Neuronal stem cell (in vitro differentiated cells): ENCODE measurements around the gene CSNK1D.
"Not testable (repeated sequence)": the region's sequence is repeated elsewhere in the genome, so short reads cannot be mapped to it uniquely, and the experiment has no call there.

ENCODE experiments used
- DNase-seq: peaks from one replicate; pipeline ENCODE4 v3.0.0-alpha.2; 2013; ENCODE audit warnings: low spot score
- H2AFZ ChIP-seq: one replicate; pipeline ENCODE4 v1.6.1; 2013; ENCODE audit warnings: mild to moderate bottlenecking, low read length, inconsistent platforms
- H2AK5ac ChIP-seq: 2 replicates; pipeline ENCODE4 v1.6.1; 2013; ENCODE audit warnings: low read depth, mild to moderate bottlenecking, inconsistent platforms, low read length, moderate library complexity, mixed read lengths
- H2BK120ac ChIP-seq: 2 replicates; pipeline ENCODE4 v1.6.1; 2013; ENCODE audit warnings: low read depth, mild to moderate bottlenecking, inconsistent platforms, low read length, moderate library complexity, mixed read lengths
- H2BK12ac ChIP-seq: one replicate; pipeline ENCODE4 v1.6.1; 2013; ENCODE audit warnings: low read length, inconsistent platforms
- H2BK15ac ChIP-seq: 2 replicates; pipeline ENCODE4 v1.6.1; 2013; ENCODE audit warnings: mild to moderate bottlenecking, low read length, inconsistent platforms, mixed read lengths
- H2BK5ac ChIP-seq: one replicate; pipeline ENCODE4 v1.6.1; 2013; ENCODE audit warnings: inconsistent platforms, mild to moderate bottlenecking, low read length, moderate library complexity
- H3K14ac ChIP-seq: one replicate; pipeline ENCODE4 v1.6.1; 2013; ENCODE audit warnings: low read length, inconsistent platforms
- H3K18ac ChIP-seq: 2 replicates; pipeline ENCODE4 v1.6.1; 2013; ENCODE audit warnings: low read length, inconsistent platforms
- H3K23ac ChIP-seq: 2 replicates; pipeline ENCODE4 v1.6.1; 2013; ENCODE audit warnings: low read depth, mild to moderate bottlenecking, mixed read lengths, low read length, inconsistent platforms; ENCODE audit not compliant: poor library complexity
- H3K27ac ChIP-seq: replicated peaks from 3 replicates; pipeline ENCODE4 v1.5.1; 2013; ENCODE audit warnings: low read length, inconsistent platforms
- H3K27me3 ChIP-seq, 3 experiments: 2 replicates each; pipeline ENCODE4 v1.6.1; 2013; ENCODE audit warnings: low read length in 3 of 3, mild to moderate bottlenecking in 2 of 3, inconsistent platforms in 1 of 3, low read depth in 1 of 3, mixed read lengths in 1 of 3, moderate library complexity in 1 of 3; ENCODE audit not compliant: control insufficient read depth in 3 of 3, insufficient read depth in 3 of 3
- H3K36me3 ChIP-seq, 2 donors: replicated peaks in 1 of 2; 2 replicates each; pipeline ENCODE4 v1.6.1; 2013; ENCODE audit warnings: low read length in 2 of 2; ENCODE audit not compliant: control insufficient read depth in 2 of 2, insufficient read depth in 2 of 2
- H3K4ac ChIP-seq: 2 replicates; pipeline ENCODE4 v1.6.1; 2013; ENCODE audit warnings: inconsistent platforms, mild to moderate bottlenecking, low read length, moderate library complexity
- H3K4me1 ChIP-seq, 2 donors: 1 replicate in 1 of 2; 2 replicates in 1 of 2; pipeline ENCODE4 v1.6.1; 2013; ENCODE audit warnings: low read length in 2 of 2, low read depth in 1 of 2; ENCODE audit not compliant: control insufficient read depth in 2 of 2, insufficient read depth in 1 of 2
- H3K4me2 ChIP-seq: one replicate; pipeline ENCODE4 v1.6.1; 2013; ENCODE audit warnings: mild to moderate bottlenecking, low read length, inconsistent platforms; ENCODE audit not compliant: insufficient read depth, poor library complexity, severe bottlenecking
- H3K4me3 ChIP-seq, 2 donors: 2 replicates each; pipeline ENCODE4 v1.5.1; 2013; ENCODE audit warnings: low read length in 2 of 2, mild to moderate bottlenecking in 2 of 2, inconsistent platforms in 1 of 2, moderate library complexity in 1 of 2
- H3K79me1 ChIP-seq: one replicate; pipeline ENCODE4 v1.6.1; 2013; ENCODE audit warnings: low read depth, mild to moderate bottlenecking, inconsistent platforms, low read length, moderate library complexity
- H3K9ac ChIP-seq: one replicate; pipeline ENCODE4 v1.6.1; 2013; ENCODE audit warnings: mild to moderate bottlenecking, low read depth, low read length, inconsistent platforms; ENCODE audit not compliant: poor library complexity
- H3K9me3 ChIP-seq, 2 donors: replicated peaks in 1 of 2; 2 replicates each; pipeline versions ENCODE3 to v1.6.1; 2013; ENCODE audit warnings: low read length in 2 of 2, mild to moderate bottlenecking in 2 of 2, inconsistent platforms in 1 of 2, low read depth in 1 of 2, mixed read lengths in 1 of 2, moderate library complexity in 1 of 2; ENCODE audit not compliant: control insufficient read depth in 2 of 2, insufficient read depth in 1 of 2
- H4K8ac ChIP-seq: one replicate; pipeline ENCODE4 v1.6.1; 2013; ENCODE audit warnings: low read depth, mild to moderate bottlenecking, inconsistent platforms, low read length, moderate library complexity
- H4K91ac ChIP-seq: one replicate; pipeline ENCODE4 v1.6.1; 2013; ENCODE audit warnings: low read length, low read depth, mild to moderate bottlenecking, inconsistent platforms; ENCODE audit not compliant: poor library complexity
- WGBS, 2 donors: extraction: QIAGEN DNeasy Blood & Tissue Kit; methylation state at CpG; one replicate each; pipeline ENCODE4 v1.1.7; 2013; ENCODE audit warnings: missing lambda C conversion rate in 2 of 2, mixed read lengths in 1 of 2; ENCODE audit not compliant: insufficient read length in 2 of 2, insufficient replicate concordance in 1 of 2; ENCODE audit errors: extremely low coverage in 2 of 2; 5-methylcytosine and 5-hydroxymethylcytosine counted together

Gene CSNK1D

GRCh38 chr17:82212331-82213250 is 60.9 kb downstream of the CSNK1D start, which contains the start of gene CCDC57:
Gene CCDC57 (minus strand): TSS chr17:82212842. CDS start chr17:82201944, 10,898 bp downstream.
- Histone ChIP-seq H3K9me3 (no peaks in the 10 kb centered on the region), H2BK5ac (peak within 1 kb of the TSS; percentile 39), H3K23ac (peak within 1 kb of the TSS; percentile 91), H3K79me1 (no peaks in the 10 kb centered on the region), H3K4ac (no peak within 1 kb of the TSS), H4K91ac (no peak within 1 kb of the TSS), H3K27me3 (no peaks in the 10 kb centered on the region), H3K27ac (no peak within 1 kb of the TSS), H3K18ac (peak within 1 kb of the TSS; percentile 99), H2AFZ (peak within 1 kb of the TSS; percentile 98), H2AK5ac (peak within 1 kb of the TSS; percentile 90), H4K8ac (no peak within 1 kb of the TSS), H3K4me2 (peak within 1 kb of the TSS; percentile 82), H2BK120ac (no peak within 1 kb of the TSS), H3K4me1 (peaks cover 5 to 16% of the 10 kb centered on the region in 2 donors), H3K4me3 (peak within 1 kb of the TSS; percentile 63 to 96), H3K14ac (peak within 1 kb of the TSS; percentile 71), H2BK12ac (peak within 1 kb of the TSS; percentile 10), H3K9ac (peak within 1 kb of the TSS; percentile 93), H3K36me3 (peaks cover 0 to 3% of the 10 kb centered on the region in 2 donors), H2BK15ac (no peak within 1 kb of the TSS)
- DNase-seq: peak; percentile 77
- no CpG with 5 or more reads among the region's 116 CpGs for WGBS, 2 donors

GRCh38 chr17:82210655-82211054 is 62.8 kb downstream of the CSNK1D start:
- not testable (repeated sequence) for H3K9ac ChIP-seq, H2BK120ac ChIP-seq, H4K8ac ChIP-seq, H4K91ac ChIP-seq, H3K4me1 ChIP-seq, H3K4me3 ChIP-seq, H2AK5ac ChIP-seq, H2AFZ ChIP-seq, H3K9me3 ChIP-seq, H3K18ac ChIP-seq, H3K23ac ChIP-seq, H3K14ac ChIP-seq, H2BK15ac ChIP-seq, H3K36me3 ChIP-seq, H3K4ac ChIP-seq, DNase-seq, H3K4me2 ChIP-seq, H2BK5ac ChIP-seq, H2BK12ac ChIP-seq, H3K79me1 ChIP-seq, H3K27me3 ChIP-seq, H3K27ac ChIP-seq
- no CpG with 5 or more reads among the region's 11 CpGs for WGBS, 2 donors

GRCh38 chr17:82205720-82206508 is 67.6 kb downstream of the CSNK1D start:
- no peak overlapping the region for H2BK5ac ChIP-seq
- peak; percentile 60 for DNase-seq
- no peak overlapping the region for H2BK12ac ChIP-seq
- H3K4ac ChIP-seq: no peak overlapping the region
- no CpG with 5 or more reads among the region's 21 CpGs for WGBS, 2 donors
- no peak overlapping the region for H2AK5ac ChIP-seq
- peak overlapping the region; percentile 90 for H3K23ac ChIP-seq
- H2BK120ac ChIP-seq: no peak overlapping the region
- H3K27me3 ChIP-seq: no peaks in the 10 kb centered on the region
- no peak overlapping the region for H2BK15ac ChIP-seq
- peaks cover 5 to 17% of the 10 kb centered on the region in 2 donors for H3K36me3 ChIP-seq
- peaks cover 9% of the 10 kb centered on the region for H3K79me1 ChIP-seq
- H2AFZ ChIP-seq: peak overlapping the region; percentile 81
- peaks cover 0 to 3% of the 10 kb centered on the region in 2 donors for H3K4me1 ChIP-seq
- H3K4me3 ChIP-seq: no peak overlapping the region
- H3K14ac ChIP-seq: no peak overlapping the region
- H3K9me3 ChIP-seq: no peaks in the 10 kb centered on the region
- H4K91ac ChIP-seq: no peak overlapping the region
- no peak overlapping the region for H3K27ac ChIP-seq
- H4K8ac ChIP-seq: peak overlapping the region; percentile 48
- H3K4me2 ChIP-seq: no peak overlapping the region
- no peak overlapping the region for H3K9ac ChIP-seq
- H3K18ac ChIP-seq: no peak overlapping the region
